ENCODE results near the gene GIMAP8.

- TF ChIP-seq CTCF (IDR thresholded peaks at IDR 0.05) (no peak), POLR2AphosphoS5 (IDR thresholded peaks at IDR 0.05; ENCODE audit: insufficient read depth in 1 of 2, low read depth in 1 of 2) (no peak)
Observed at GRCh38 chr7:150431839-150432658, 18.4 kb upstream of the GIMAP8 start.

Measured in vagina (tissue), 2 donors.